ENCODE data around the gene CHRM1.
"Not testable (repeated sequence)": the region's sequence is repeated elsewhere in the genome, so short reads cannot be mapped to it uniquely, and the experiment has no call there.

The CHRM1 gene

DNA sequence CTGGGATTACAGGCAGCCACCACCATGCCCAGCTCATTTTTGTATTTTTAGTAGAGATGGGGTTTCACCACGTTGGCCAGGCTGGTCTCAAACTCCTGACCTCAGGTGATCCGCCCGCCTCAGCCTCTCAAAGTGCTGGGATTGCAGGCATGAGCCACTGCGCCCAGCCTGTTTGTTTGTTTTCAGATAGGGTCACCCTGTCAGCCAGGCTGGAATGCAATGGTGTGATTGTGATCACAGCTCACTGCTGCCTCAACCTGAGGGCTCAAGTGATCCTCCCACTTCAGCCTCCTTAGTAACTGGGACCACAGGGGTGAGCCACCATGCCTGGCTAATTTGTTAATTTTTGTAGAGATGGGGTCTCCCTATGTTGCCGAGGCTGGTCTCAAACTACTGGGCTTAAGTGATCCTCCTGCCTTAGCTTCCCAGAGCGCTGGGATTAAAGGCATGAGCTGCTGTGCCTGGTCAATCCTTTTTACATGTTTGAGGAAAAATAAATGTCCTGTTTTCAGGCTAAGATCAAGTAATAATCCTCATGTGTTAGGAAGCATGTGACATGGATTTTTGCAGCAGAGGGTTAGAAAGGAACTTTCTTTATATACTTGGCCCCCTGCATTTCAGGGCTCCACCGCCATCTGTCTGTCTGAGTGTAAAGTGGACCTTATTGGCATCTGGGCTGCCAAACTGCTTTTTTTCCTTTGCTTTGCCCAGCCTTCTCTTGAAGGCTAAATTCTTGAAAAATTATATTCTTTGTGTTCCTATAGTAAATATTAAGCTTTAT, 45.3 kb downstream of the CHRM1 start:
- no peak for DNase-seq (ENCODE audit: low read depth in 3 of 3)

DNA sequence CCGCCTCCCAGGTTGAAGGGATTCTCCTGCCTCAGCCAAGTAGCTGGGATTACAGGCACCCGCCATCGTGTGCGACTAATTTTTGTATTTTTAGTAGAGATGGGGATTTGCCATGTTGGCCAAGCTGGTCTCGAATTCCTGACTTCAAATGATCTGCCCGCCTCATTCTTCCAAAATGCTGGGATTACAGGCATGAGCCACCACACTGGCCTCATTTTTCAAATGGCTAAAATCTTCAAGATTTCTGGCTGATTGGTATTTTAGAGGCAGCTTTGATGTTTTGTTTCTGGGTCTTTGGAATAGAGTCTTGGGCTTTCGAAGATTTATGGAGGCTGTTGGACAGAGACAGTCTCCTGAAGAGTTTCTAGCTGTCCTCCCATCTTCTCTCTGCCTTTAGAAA, 46.3 kb downstream of the CHRM1 start:
- DNase-seq (ENCODE audit: low read depth in 3 of 3) = no peak

DNA sequence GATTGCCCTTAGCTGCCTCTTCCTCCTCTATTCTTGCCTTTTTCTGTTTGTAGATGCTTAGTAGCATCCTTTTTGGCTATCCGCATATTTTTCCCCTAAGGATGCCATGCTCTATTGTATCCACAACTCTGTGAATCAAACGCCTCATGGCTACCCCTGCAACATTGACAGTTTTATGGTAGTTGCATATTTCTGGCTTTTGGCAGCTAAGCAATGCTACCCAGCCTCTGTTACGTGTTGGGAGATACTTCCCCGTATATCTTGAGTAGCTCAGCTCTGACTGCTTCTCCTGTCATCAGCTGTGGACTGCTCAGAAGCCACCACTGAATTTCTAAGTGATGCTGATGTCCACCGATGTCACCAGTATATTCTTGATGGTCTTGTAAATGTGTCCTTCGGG, 55.5 kb downstream of the CHRM1 start:
- DNase-seq (ENCODE audit: low read depth in 3 of 3) = no peak

DNA sequence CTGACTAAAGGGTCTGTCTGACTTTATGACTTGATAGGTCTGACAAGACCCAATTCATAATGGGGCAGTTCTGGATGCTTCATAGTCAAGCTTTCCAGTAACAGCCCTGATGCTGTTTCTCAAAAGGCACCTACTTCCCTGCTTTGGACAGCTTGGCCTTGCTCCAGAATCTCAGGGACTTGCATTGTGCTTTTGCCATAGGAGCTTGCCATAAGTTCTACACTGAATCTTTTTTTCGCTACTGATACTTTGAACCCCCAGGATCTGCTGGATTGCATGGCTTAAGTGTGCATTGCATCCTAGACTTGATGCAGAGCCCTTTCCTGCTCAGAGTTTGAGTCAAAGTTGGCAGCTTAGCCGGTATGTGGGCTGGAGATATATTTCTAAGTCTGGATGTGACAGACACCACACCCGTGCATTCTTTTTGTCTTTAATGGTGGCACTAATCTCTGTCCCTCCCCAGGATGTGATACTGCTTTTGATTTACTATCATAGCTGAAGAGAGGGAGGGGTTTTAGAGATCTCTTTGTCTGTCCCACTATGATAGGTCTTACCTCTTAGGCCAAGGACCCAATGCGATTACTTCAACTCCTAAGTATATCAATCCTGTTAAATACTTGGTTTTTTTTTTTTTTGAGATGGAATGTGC, 57.4 kb downstream of the CHRM1 start:
- DNase-seq (ENCODE audit: low read depth in 3 of 3) = no peak

DNA sequence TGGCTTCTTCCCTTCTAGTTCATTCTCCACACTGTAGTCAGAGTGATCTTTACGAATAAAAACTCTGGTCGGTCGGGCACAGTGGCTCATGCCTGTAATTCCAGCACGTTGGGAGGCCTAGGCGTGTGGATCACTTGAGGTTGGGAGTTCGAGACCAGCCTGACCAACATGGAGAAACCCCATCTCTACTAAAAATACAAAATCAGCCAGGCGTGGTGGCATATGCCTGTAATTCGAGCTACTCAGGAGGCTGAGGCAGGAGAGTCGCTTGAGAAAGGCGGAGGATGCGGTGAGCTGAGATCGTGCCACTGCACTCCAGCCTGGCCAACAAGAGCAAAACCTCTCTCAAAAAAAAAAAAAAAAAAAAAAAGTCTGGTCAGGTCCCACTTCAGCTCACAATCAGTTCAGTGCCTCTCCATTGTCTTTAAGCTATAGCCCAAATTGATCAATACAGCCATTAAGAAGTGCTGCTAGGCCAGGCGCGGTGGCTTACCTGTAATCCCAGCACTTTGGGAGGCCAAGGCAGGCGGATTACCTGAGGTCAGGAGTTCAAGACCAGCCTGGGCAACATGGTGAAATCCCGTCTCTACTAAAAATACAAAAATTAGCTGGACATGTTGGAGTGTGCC, 59.5 kb downstream of the CHRM1 start:
- DNase-seq (ENCODE audit: low read depth in 3 of 3) = not testable (repeated sequence)

DNA sequence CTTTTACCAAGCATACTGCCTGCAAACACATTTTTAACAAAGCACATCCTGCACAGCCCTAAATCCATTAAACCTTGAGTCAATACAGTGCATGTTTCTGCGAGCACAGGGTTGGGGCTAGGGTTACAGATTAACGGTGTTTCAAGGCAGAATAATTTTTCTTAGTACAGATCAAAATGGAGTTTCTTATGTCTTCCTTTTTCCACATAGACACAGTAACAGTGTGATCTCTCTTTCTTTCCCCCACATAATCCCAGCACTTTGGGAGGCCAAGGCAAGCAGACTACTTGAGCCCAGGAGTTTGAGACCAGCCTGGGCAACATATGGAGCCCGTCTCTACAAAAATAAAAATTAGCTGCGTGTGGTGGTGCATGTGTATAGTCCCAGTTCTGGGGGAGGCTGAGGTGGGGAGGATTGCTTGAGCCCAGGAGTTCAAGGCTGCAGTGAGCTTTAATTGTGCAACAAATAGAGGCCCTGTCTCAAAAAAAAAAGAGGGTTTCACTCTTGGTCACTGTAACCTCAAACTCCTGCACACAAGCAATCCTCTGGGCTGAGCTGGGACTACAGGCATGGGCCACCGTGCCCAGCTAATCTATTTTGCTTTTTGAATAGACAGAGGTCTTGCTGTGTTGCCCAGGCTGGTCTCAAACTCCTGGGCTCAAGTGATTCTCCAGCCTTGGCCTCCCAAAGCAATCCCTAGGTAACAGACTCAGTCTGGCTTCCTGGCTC, 60.2 kb downstream of the CHRM1 start:
- DNase-seq (ENCODE audit: low read depth in 3 of 3) = no peak

DNA sequence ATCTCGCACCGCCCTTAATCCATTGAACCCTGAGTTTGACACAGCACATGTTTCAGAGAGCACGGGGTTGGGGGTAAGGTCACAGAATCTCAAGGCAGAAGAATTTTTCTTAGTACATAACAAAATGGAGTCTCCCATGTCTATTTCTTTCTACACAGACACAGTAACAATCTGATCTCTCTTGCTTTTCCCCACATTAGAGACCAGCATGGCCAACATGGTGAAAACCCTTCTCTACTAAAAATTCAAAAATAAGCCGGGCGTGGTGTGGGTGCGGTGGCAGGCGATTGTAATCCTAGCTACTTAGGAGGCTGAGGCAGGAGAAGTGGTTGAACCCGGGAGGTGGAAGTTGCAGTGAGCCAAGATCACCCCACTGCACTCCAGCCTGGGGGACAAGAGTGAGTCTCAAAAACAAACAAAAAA, 61.9 kb downstream of the CHRM1 start:
- DNase-seq (ENCODE audit: low read depth in 3 of 3) = not testable (repeated sequence)
